Measurements from ENCODE around the gene TNFRSF9. TPM values are rescaled to one million over a fixed set of nuclear protein-coding genes. Genes with fewer than 3 reads are reported as not detected.

The TNFRSF9 gene
- total RNA-seq, 4 donors from 2014 or later: 0.66 to 1.7 TPM; not detected in 2

DNA sequence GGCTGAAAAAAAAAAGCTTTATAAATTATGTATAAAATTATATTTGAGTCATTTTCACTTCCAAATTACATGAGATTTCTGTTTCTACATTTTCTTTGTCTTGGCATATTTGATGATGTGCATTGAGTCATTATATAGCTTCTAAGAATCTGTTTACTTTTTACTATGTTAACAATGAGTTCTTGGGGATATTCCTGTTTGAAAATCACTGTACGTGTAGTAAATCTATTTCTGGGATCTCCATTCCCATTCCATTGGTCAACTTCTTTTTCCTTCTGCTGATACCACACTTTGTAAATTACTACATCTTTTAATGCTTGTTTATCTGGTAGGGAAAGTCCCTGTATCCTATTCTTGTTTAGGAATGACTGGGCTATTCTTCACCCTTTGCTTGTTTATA lies 43.6 kb downstream of the TNFRSF9 start:
- TF ChIP-seq, protein P1, sequence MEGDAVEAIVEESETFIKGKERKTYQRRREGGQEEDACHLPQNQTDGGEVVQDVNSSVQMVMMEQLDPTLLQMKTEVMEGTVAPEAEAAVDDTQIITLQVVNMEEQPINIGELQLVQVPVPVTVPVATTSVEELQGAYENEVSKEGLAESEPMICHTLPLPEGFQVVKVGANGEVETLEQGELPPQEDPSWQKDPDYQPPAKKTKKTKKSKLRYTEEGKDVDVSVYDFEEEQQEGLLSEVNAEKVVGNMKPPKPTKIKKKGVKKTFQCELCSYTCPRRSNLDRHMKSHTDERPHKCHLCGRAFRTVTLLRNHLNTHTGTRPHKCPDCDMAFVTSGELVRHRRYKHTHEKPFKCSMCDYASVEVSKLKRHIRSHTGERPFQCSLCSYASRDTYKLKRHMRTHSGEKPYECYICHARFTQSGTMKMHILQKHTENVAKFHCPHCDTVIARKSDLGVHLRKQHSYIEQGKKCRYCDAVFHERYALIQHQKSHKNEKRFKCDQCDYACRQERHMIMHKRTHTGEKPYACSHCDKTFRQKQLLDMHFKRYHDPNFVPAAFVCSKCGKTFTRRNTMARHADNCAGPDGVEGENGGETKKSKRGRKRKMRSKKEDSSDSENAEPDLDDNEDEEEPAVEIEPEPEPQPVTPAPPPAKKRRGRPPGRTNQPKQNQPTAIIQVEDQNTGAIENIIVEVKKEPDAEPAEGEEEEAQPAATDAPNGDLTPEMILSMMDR (IDR thresholded peaks at IDR 0.05): no peak
- no peak for TF ChIP-seq POLR2A (IDR thresholded peaks at IDR 0.05)
- Histone ChIP-seq H3K27me3 (no peaks in the 10 kb centered on the region), H3K27ac (no peak overlapping the region), H3K36me3 (no peaks in the 10 kb centered on the region), H3K4me3 (no peak overlapping the region), H3K4me1 (no peaks in the 10 kb centered on the region), H3K9me3 (no peaks in the 10 kb centered on the region)
- DNase-seq: no peak

DNA sequence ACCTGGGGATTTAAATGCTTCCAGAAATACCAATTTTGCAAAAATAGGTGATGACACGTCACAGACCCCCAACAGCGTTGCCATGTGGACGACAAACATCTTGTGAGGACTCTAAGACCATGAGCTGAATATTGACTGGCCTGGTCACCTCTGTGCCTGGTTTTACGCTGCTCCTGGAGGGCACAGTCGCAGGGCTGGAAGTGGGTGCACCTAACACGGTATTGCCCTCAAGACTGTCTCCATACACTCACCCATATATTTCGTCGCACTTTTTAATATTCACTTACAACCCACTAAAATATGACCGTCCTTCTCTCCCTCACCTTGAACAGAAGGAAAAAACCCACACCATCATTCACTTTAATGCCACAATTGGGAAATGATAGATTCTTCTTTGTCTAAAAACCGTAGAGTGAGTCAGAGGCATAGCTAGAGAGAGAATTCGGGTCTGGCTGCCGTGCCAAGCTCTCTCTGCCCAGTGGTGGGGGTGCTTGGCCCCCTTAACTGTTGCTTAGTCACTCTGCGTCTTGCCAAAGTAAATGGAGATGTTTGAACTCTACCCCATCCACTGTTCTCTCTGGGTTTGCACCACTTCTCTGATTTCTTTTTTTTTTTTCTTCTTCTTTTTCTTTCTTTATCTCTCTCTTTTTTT lies 47.0 kb downstream of the TNFRSF9 start:
- Histone ChIP-seq H3K27ac (no peak overlapping the region), H3K4me3 (no peak overlapping the region), H3K36me3 (no peaks in the 10 kb centered on the region), H3K4me1 (no peaks in the 10 kb centered on the region), H3K27me3 (no peaks in the 10 kb centered on the region), H3K9me3 (no peaks in the 10 kb centered on the region)
- DNase-seq: no peak
- TF ChIP-seq, protein P1 (IDR thresholded peaks at IDR 0.05): no peak
- no peak for TF ChIP-seq POLR2A (IDR thresholded peaks at IDR 0.05)

DNA sequence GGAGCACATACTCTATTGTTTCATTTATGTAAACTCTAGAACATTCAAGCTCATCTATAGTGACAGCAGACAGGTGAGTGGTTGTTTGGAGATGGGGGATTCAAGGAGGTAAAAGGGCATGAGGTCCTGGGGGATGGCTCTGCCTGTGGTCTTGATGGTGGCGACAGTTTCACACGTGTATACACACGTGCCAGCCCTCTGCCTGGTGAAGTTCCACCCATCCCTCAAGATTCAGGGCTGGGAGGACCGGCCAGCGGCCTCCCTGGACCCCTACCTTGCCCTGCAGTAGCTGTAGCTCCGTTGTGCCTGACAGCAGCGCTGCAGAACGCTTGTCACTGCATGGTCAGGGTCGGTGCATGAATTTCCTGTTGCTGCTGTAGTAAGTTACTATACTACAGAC lies 48.8 kb downstream of the TNFRSF9 start:
- Histone ChIP-seq H3K4me3 (no peak overlapping the region), H3K36me3 (no peaks in the 10 kb centered on the region), H3K27me3 (no peaks in the 10 kb centered on the region), H3K27ac (no peak overlapping the region), H3K9me3 (no peaks in the 10 kb centered on the region), H3K4me1 (no peaks in the 10 kb centered on the region)
- no peak for DNase-seq
- TF ChIP-seq, protein P1 (IDR thresholded peaks at IDR 0.05): no peak
- TF ChIP-seq POLR2A (IDR thresholded peaks at IDR 0.05): no peak

DNA sequence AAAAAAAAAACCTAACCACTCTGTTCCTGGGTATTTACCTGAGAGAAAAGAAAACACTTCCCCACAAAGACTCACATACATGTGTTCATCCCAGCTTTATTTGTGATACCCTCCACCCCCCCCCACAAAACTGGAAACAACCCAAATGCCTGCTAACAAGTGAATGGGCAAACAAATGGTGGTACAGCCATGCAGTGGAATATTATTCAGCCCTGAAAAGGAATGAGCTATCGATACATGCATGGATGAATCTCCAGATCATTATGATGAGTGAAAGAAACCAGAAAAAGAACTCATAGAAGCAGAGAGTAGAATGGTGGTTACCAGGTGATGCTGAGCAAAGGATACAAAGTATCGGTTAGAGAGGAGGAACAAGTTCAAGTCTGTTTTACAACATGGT lies 49.8 kb downstream of the TNFRSF9 start:
- no peak for DNase-seq
- Histone ChIP-seq H3K36me3 (no peaks in the 10 kb centered on the region), H3K4me3 (no peak overlapping the region), H3K9me3 (no peaks in the 10 kb centered on the region), H3K4me1 (no peaks in the 10 kb centered on the region), H3K27me3 (no peaks in the 10 kb centered on the region), H3K27ac (no peak overlapping the region)
- no peak for TF ChIP-seq POLR2A (IDR thresholded peaks at IDR 0.05)
- TF ChIP-seq, protein P1 (IDR thresholded peaks at IDR 0.05): no peak

DNA sequence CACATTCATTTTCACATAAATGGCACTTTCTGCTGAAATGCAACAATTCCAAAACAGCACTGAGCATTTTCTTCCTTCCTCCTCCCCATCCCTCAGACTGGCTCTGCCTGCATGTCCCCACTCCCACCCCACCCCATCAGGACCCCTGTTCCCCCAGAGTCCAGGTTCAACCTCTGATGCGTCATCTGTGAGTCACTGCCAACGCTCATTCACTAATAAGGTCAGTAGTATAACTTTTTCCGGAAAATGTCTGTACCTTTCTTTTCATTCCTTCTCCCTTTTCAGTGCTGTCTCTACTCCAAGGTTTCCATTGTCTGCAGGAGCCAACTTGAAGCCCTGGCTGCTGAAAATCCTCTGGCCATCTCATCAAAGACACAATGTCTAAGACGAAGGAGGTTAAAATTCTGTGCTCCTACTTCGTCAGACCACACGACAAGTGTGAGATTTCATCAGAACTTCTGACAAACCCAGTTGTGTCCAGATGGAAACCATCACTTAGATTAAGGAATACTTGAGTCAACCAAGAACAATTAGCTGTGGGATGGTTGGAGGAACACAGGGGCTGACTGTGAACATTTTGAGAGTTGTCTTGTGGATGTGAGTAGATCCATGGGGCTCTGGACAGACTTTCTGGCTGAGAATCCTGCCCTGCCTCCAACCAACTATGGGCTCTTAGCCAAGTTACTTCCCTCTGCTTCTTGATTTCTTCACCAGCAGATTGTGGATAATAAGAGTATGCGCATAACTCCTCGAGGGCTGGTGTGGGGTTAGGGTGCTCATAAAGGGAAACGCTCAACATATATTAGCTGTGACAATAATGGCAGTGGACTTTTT lies 52.2 kb downstream of the TNFRSF9 start:
- no peak overlapping the region for H3K4me3 ChIP-seq
- H3K27me3 ChIP-seq: no peaks in the 10 kb centered on the region
- H3K27ac ChIP-seq: no peak overlapping the region
- TF ChIP-seq, protein P1 (IDR thresholded peaks at IDR 0.05): no peak
- TF ChIP-seq POLR2A (IDR thresholded peaks at IDR 0.05): no peak
- H3K9me3 ChIP-seq: no peaks in the 10 kb centered on the region
- H3K4me1 ChIP-seq: no peaks in the 10 kb centered on the region
- no peaks in the 10 kb centered on the region for H3K36me3 ChIP-seq
- no peak for DNase-seq
